RWPE2 (cell line): ENCODE results near the gene SLC15A1.
A peak's percentile ranks its signal among the peaks of the same experiment; 100 is the strongest.

Experiments used
- ATAC-seq: fragments of 200-7000 bp; cut with Tn5 transposase; 3 replicates; pipeline ENCODE4 v1.9.1; 2021; ENCODE audit warnings: low read depth
- DNase-seq: peaks from one replicate; pipeline ENCODE4 v3.0.0-alpha.2; 2020; ENCODE audit warnings: low spot score
- H3K27ac ChIP-seq: fragments of 450-650 bp; 2 replicates; pipeline ENCODE4 v1.5.1; 2017; ENCODE audit warnings: mild to moderate bottlenecking; ENCODE audit not compliant: poor library complexity, severe bottlenecking
- H3K27me3 ChIP-seq: fragments of 250-450 bp; sonication (Bioruptor Pico); 2 replicates; pipeline ENCODE4 v1.5.1; 2021; ENCODE audit warnings: mild to moderate bottlenecking, moderate library complexity; ENCODE audit not compliant: insufficient read depth, poor library complexity, severe bottlenecking
- H3K36me3 ChIP-seq: fragments of 250-450 bp; sonication (Bioruptor Pico); 2 replicates; pipeline ENCODE4 v1.5.1; 2020; ENCODE audit warnings: low read depth, mild to moderate bottlenecking, moderate library complexity
- H3K4me1 ChIP-seq: fragments of 250-450 bp; sonication (Bioruptor Pico); 2 replicates; pipeline ENCODE4 v1.5.1; 2021; ENCODE audit warnings: mild to moderate bottlenecking, moderate library complexity; ENCODE audit not compliant: insufficient read depth, poor library complexity, severe bottlenecking
- H3K4me3 ChIP-seq: fragments of 250-450 bp; sonication (Bioruptor Pico); 2 replicates; pipeline ENCODE4 v1.5.1; 2021; ENCODE audit warnings: mild to moderate bottlenecking, moderate library complexity; ENCODE audit not compliant: severe bottlenecking
- H3K9me3 ChIP-seq: fragments of 250-450 bp; sonication (Bioruptor Pico); 2 replicates; pipeline ENCODE4 v1.5.1; 2021; ENCODE audit warnings: mild to moderate bottlenecking, moderate library complexity; ENCODE audit not compliant: severe bottlenecking
- TF ChIP-seq, protein P1 (sequence below): fragments of 450-650 bp; IDR thresholded peaks from one replicate; pipeline ENCODE4 v1.5.1; 2017; ENCODE audit warnings: mild to moderate bottlenecking, moderate library complexity; ENCODE audit not compliant: poor library complexity, severe bottlenecking

The SLC15A1 gene

DNA sequence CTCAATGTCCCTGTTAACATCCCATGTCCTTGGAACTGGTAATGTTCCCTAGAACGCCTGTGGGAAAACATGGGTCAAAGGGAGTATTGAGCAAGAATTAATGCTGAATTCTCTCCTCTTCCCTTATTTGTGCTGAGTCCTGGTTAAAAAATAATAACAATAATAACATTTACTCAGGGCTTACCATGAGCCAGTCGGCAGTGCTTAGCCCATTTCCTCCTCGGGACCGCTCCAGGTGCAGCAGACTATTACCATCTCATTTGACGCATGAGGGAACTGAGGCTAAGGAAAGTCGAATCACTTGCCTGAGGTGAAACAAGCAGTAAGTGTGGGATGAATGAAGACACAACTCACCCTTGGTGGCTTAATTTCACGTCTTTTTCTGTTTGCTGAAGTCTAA, 33.6 kb upstream of the SLC15A1 start:
- no peak for ATAC-seq
- Histone ChIP-seq H3K27ac (no peak overlapping the region), H3K4me1 (no peaks in the 10 kb centered on the region), H3K9me3 (no peaks in the 10 kb centered on the region), H3K36me3 (no peaks in the 10 kb centered on the region), H3K27me3 (no peaks in the 10 kb centered on the region), H3K4me3 (no peak overlapping the region)
- DNase-seq: no peak
- TF ChIP-seq, protein P1, sequence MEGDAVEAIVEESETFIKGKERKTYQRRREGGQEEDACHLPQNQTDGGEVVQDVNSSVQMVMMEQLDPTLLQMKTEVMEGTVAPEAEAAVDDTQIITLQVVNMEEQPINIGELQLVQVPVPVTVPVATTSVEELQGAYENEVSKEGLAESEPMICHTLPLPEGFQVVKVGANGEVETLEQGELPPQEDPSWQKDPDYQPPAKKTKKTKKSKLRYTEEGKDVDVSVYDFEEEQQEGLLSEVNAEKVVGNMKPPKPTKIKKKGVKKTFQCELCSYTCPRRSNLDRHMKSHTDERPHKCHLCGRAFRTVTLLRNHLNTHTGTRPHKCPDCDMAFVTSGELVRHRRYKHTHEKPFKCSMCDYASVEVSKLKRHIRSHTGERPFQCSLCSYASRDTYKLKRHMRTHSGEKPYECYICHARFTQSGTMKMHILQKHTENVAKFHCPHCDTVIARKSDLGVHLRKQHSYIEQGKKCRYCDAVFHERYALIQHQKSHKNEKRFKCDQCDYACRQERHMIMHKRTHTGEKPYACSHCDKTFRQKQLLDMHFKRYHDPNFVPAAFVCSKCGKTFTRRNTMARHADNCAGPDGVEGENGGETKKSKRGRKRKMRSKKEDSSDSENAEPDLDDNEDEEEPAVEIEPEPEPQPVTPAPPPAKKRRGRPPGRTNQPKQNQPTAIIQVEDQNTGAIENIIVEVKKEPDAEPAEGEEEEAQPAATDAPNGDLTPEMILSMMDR: no peak

DNA sequence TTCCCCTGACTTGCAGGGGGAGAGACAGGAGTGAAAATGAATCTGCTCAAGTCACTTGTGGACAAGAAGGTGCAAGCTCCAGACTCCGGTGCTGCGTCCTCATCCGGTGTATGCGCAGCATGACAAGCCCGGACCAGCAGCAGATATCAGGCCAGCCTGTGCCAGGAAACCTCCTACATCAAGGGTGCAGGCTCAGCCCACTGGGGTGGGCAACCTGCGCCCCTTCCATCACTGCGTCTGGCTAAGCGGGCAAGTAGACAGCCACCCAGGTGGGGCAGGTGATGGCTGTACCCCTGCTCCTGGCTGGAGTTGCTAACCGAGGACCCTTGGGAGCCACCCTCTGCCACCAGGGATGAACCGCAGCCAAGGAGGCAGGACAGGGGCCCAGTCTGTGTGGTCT, 32.9 kb upstream of the SLC15A1 start:
- ATAC-seq: no peak
- TF ChIP-seq, protein P1: no peak
- H3K27ac ChIP-seq: no peak overlapping the region
- H3K27me3 ChIP-seq: no peaks in the 10 kb centered on the region
- H3K36me3 ChIP-seq: no peaks in the 10 kb centered on the region
- no peaks in the 10 kb centered on the region for H3K4me1 ChIP-seq
- H3K4me3 ChIP-seq: no peak overlapping the region
- H3K9me3 ChIP-seq: no peaks in the 10 kb centered on the region
- DNase-seq: no peak

DNA sequence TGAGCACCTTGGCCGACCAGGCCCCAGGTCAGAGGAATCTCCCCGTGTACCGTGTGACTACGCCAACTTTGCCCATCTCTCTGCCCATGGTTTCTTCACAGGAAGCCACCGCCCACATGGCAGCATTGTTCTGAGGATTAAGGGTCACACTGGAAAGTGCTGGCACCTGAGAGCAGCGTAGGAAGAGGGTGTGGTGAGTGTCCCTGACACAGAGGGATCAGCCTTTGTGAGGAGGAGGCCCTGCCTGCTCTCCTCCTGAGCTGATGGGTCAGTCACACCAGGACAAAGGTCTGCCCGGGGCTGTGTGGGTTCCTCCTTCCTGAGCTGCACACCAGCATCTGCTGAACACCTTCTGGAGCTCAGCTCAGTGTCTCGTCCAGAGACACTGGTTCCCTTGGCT, 32.2 kb upstream of the SLC15A1 start:
- Histone ChIP-seq H3K27ac (no peak overlapping the region), H3K4me1 (no peaks in the 10 kb centered on the region), H3K36me3 (no peaks in the 10 kb centered on the region), H3K27me3 (no peaks in the 10 kb centered on the region), H3K9me3 (no peaks in the 10 kb centered on the region), H3K4me3 (no peak overlapping the region)
- TF ChIP-seq, protein P1: no peak
- DNase-seq (no peak), ATAC-seq (no peak)

DNA sequence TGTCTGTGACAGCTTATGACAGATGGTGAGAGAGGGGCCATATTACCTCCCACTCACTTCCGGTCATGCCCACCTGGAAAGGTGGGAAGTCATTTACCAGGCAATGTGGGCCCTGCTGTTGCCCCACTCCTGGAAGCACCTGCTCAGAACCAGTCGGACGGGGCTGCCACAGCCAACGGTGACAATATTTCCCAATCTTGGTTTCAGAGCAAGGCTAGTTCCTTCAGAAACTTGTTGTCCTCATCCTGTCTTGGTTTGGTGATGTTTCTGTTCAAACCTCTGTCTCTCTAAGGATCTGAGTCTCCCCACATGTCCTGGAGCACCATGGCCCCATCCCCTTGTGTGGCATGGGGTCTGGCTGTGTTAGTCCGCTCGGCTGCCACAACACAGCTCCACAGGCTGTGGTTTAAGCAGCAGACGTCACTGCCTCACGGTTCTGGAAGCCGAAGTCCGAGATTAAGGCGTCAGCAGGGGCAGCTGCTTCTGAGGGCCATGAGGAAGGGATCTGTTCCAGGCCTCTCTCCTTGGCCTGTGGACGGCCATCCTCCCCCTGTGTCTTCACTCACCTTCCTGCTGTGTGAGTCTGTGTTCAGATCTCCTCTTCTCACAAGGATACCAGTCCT, 31.5 kb upstream of the SLC15A1 start:
- TF ChIP-seq, protein P1: no peak
- ATAC-seq (no peak), DNase-seq (no peak)
- Histone ChIP-seq H3K4me1 (no peaks in the 10 kb centered on the region), H3K36me3 (no peaks in the 10 kb centered on the region), H3K4me3 (no peak overlapping the region), H3K27ac (no peak overlapping the region), H3K27me3 (no peaks in the 10 kb centered on the region), H3K9me3 (no peaks in the 10 kb centered on the region)

DNA sequence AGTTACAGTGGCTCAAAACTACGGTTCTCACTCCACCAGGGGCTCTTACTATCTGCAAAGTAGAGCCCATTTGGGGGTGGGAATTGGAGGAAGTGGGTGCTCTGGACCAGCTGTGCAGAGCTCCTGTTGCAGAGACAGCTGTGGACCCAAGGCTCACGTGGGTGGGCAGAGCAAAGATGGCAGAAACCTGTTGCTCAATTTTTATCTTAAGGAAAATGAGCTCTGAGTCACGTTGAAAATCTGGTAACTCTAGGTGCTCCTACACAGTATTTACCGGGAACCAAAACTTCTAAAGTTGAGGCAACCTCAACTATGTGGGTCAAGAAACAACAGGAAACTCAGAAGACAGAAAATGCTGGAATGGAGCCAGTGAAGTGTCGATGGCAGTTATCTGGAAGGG, 30.2 kb upstream of the SLC15A1 start:
- Histone ChIP-seq H3K27ac (no peak overlapping the region), H3K9me3 (no peaks in the 10 kb centered on the region), H3K4me1 (no peaks in the 10 kb centered on the region), H3K27me3 (no peaks in the 10 kb centered on the region), H3K4me3 (no peak overlapping the region), H3K36me3 (no peaks in the 10 kb centered on the region)
- DNase-seq (no peak), ATAC-seq (peak; percentile 41; the same call in 1 of the 3 replicates)
- TF ChIP-seq, protein P1: no peak
